ENCODE measurements around the gene RNPS1. TPM values are rescaled to one million over a fixed set of nuclear protein-coding genes. Genes with fewer than 3 reads are reported as not detected.

The RNPS1 gene
- total RNA-seq, 2 donors from 2014 or later, result 163 to 241 TPM

DNA sequence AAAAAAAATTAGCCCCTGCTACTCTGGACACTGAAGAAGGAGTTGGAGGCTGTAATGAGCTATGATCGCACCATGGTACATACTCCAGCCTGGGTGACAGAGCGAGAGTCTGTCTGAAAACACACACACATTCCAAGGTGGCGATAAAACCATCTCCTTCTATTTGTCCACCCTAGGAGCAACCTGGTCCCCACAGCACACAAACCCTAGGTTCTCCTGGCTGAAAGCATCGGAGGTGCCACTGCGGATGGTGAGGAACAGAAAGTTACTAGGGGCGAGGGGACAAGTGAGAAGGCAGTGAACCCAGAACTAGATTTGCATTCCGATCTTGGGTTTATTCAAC, 15.1 kb downstream of the RNPS1 start:
- Histone ChIP-seq H3K36me3 (peaks cover 10 to 17% of the 10 kb centered on the region in 2 donors), H3K9me3 (no peaks in the 10 kb centered on the region), H3K4me3 (no peak overlapping the region), H3K27ac (peak overlapping the region in 1 of 2 donors; percentile 94), H3K4me1 (replicated peaks) (peaks cover 10% of the 10 kb centered on the region), H3K27me3 (replicated peaks; ENCODE audit: insufficient read depth) (no peaks in the 10 kb centered on the region)
- TF ChIP-seq, protein P1, sequence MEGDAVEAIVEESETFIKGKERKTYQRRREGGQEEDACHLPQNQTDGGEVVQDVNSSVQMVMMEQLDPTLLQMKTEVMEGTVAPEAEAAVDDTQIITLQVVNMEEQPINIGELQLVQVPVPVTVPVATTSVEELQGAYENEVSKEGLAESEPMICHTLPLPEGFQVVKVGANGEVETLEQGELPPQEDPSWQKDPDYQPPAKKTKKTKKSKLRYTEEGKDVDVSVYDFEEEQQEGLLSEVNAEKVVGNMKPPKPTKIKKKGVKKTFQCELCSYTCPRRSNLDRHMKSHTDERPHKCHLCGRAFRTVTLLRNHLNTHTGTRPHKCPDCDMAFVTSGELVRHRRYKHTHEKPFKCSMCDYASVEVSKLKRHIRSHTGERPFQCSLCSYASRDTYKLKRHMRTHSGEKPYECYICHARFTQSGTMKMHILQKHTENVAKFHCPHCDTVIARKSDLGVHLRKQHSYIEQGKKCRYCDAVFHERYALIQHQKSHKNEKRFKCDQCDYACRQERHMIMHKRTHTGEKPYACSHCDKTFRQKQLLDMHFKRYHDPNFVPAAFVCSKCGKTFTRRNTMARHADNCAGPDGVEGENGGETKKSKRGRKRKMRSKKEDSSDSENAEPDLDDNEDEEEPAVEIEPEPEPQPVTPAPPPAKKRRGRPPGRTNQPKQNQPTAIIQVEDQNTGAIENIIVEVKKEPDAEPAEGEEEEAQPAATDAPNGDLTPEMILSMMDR (IDR thresholded peaks at IDR 0.05), result no peak
- TF ChIP-seq POLR2A (IDR thresholded peaks at IDR 0.05) (no peak), POLR2AphosphoS5 (IDR thresholded peaks at IDR 0.05) (no peak)
- intact Hi-C loops (cut with DNase I), result loop anchor here (5.0 to 10.0 kb wide), 2 partner anchors 48 to 95 kb away; partner anchors contain the start of genes MLST8 and TRAF7
- 92% methylated on average over 7 of the region's 7 CpGs for WGBS
- DNase-seq (ENCODE audit: low spot score), result no peak

DNA sequence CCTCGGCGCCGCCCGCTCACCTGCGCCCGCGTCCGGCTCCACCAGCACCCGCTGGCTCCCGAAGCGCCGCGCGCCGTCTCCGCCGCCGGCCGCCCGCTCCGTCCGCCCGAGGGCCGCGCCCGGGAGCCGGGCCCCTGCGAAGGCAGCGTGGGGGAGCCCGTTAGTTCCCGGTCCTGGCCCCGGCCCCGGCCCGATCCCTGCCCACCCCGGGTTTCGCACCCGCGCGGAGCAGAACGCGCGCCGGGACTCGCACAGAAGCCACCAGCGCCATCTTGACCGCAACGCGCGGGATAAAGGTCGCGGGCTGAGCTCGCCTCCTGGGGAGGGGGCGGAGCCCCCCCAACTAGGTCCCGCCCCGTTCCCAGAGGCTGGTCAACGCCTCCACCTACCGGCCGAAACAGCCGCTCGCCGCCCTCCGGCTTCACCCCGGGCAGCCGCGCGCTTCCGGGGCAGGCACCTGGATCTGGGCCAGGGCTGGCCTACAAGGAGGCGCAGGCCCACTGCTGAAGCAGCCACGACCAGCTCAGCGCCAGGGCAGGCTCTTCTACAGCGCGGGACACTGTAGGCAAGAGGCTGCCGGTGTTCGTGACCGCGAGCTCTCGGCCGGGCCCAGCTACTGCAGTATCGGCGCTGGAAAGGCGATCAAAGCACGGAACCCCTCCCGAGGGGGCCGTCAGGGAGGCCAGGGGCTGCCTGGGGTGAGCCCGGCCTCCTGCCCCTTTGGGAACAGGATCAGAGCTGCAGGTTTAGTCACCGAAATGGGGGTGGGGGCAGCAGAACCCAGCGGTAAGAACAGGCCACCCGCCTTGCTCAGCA, 16.4 kb downstream of the RNPS1 start, which contains the start of gene ECI1:
TSS of gene ECI1 (minus strand) at position 292 of the 816 bp plus-strand sequence. CDS start at position 271, 21 bp downstream.
- Histone ChIP-seq H3K36me3 (peaks cover 10 to 12% of the 10 kb centered on the region in 2 donors), H3K4me3 (peak within 1 kb of the TSS; percentile 73 to 84), H3K27me3 (replicated peaks; ENCODE audit: insufficient read depth) (no peaks in the 10 kb centered on the region), H3K4me1 (replicated peaks) (peaks cover 10% of the 10 kb centered on the region), H3K27ac (peak within 1 kb of the TSS; percentile 88 to 94), H3K9me3 (no peaks in the 10 kb centered on the region)
- peak; percentile 92 for DNase-seq (ENCODE audit: low spot score)
- WGBS, result 2% methylated on average over 57 of the region's 88 CpGs
- peak; percentile 85 for TF ChIP-seq POLR2A (IDR thresholded peaks at IDR 0.05)
- TF ChIP-seq POLR2AphosphoS5 (IDR thresholded peaks at IDR 0.05), result peak; percentile 93
- TF ChIP-seq, protein P1 (IDR thresholded peaks at IDR 0.05), result peak; percentile 53 to 96 (median 84)
- intact Hi-C loops (cut with DNase I), result loop anchor here (5.0 to 10.0 kb wide), 2 partner anchors 47 to 94 kb away; partner anchors contain the start of genes MLST8 and TRAF7

DNA sequence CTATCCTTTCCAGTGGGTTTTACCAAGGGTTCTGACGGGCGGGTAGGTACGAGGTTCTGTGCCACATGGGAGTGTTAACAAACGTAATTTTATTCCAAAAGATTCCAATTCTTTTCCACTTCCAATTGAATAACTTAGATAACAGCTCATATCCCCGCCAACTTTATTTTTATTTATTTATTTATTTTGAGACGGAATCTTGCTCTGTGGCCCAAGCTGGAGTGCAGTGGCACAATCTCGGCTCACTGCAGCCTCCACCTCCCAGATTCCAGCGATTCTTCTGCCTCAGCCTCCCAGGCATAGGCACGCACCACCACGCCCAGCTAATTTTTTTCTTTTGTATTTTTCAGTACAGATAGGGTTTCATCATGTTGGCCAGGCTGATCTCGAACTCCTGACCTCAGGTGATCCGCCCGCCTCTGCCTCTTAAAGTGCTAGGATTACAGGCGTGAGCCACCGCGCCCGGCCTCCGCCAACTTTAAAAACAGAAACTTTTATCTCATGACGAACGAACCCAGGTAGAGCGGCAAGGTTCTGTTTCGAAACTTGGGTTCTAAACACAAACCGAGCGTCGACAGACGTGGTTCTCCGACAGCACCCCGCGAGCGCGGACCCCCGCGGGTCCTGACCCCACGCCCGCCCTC, 17.2 kb downstream of the RNPS1 start:
- Histone ChIP-seq H3K27ac (peak overlapping the region; percentile 88 to 94), H3K4me3 (peak overlapping the region; percentile 73 to 84), H3K4me1 (replicated peaks) (peaks cover 10% of the 10 kb centered on the region), H3K9me3 (no peaks in the 10 kb centered on the region), H3K36me3 (peaks cover 10 to 20% of the 10 kb centered on the region in 2 donors), H3K27me3 (replicated peaks; ENCODE audit: insufficient read depth) (no peaks in the 10 kb centered on the region)
- intact Hi-C loops (cut with DNase I), result loop anchor here (5.0 to 10.0 kb wide), 2 partner anchors 46 to 93 kb away; partner anchors contain the start of genes MLST8 and TRAF7
- 4% methylated on average over 35 of the region's 35 CpGs for WGBS
- DNase-seq (ENCODE audit: low spot score), result no peak
- TF ChIP-seq POLR2A (IDR thresholded peaks at IDR 0.05) (no peak), POLR2AphosphoS5 (IDR thresholded peaks at IDR 0.05) (no peak)
- TF ChIP-seq, protein P1 (IDR thresholded peaks at IDR 0.05), result no peak

DNA sequence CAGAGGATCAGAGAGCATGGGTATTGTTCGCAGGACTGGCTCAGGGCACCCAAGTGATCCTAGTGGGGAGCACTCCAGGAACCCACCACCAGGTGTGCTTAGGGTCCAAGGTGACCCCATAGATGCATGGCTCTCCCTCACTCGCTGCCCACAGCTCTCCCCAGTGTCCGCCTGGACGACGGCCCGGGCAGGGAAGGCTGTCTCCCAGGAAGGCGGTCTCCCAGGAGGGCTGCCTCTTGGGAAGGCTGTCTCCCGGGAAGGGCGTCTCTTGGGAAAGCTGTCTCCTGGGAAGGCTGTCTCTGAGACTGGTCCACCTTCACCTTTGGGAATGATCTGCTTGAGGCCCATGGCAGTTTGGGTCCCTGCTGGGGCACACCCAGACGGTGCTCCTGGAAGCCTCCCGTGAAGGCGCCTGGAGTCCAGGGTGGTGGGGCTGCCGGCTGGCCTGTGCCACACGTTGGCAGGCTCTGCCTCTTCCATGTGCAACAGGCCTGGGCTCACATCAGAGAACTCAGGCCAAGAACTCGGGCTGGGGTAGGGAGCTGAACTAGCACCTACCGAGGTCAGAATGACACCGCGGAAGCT, 21.5 kb downstream of the RNPS1 start:
- no peaks in the 10 kb centered on the region for H3K27me3 ChIP-seq (replicated peaks; ENCODE audit: insufficient read depth)
- H3K9me3 ChIP-seq, result no peaks in the 10 kb centered on the region
- WGBS, result 86% methylated on average over 17 of the region's 18 CpGs
- H3K4me1 ChIP-seq (replicated peaks), result no peaks in the 10 kb centered on the region
- no peak overlapping the region for H3K27ac ChIP-seq
- H3K4me3 ChIP-seq, result no peak overlapping the region
- intact Hi-C loops (cut with DNase I), result loop anchor here (10.0 kb wide), 1 partner anchor 222 kb away; the partner anchor contains the start of gene NHERF2
- TF ChIP-seq, protein P1 (IDR thresholded peaks at IDR 0.05), result no peak
- TF ChIP-seq POLR2AphosphoS5 (IDR thresholded peaks at IDR 0.05) (no peak), POLR2A (IDR thresholded peaks at IDR 0.05) (no peak)
- peaks cover 9 to 10% of the 10 kb centered on the region in 2 donors for H3K36me3 ChIP-seq
- DNase-seq (ENCODE audit: low spot score), result no peak

Measured in prostate gland (tissue), 2 donors.